H9 (cell line): Measurements from ENCODE around the gene CRB3. TPM values are rescaled to one million over a fixed set of nuclear protein-coding genes. Genes with fewer than 3 reads are reported as not detected.

Experiments used
- DNase-seq: peaks from one replicate; pipeline ENCODE4 v3.0.0-alpha.2; 2017
- H2AFZ ChIP-seq: one replicate; pipeline ENCODE4 v1.6.1; 2013; ENCODE audit warnings: mild to moderate bottlenecking, low read length, control low read depth, moderate library complexity
- H2AK5ac ChIP-seq: 2 replicates; pipeline ENCODE4 v1.6.1; 2013; ENCODE audit warnings: low read length, control low read depth, mixed read lengths; ENCODE audit not compliant: insufficient read length
- H2BK120ac ChIP-seq: one replicate; pipeline ENCODE4 v1.6.1; 2013; ENCODE audit warnings: low read depth, mild to moderate bottlenecking, low read length, control low read depth, inconsistent platforms; ENCODE audit not compliant: poor library complexity, severe bottlenecking
- H2BK12ac ChIP-seq: 2 replicates; pipeline ENCODE4 v1.6.1; 2013; ENCODE audit warnings: low read length, control low read depth, mixed read lengths, low read depth; ENCODE audit not compliant: insufficient read length
- H2BK15ac ChIP-seq: 2 replicates; pipeline ENCODE4 v1.6.1; 2013; ENCODE audit warnings: low read depth, low read length, control low read depth
- H2BK20ac ChIP-seq: one replicate; pipeline ENCODE4 v1.6.1; 2013; ENCODE audit warnings: low read depth, mild to moderate bottlenecking, low read length, control low read depth, inconsistent platforms; ENCODE audit not compliant: poor library complexity, severe bottlenecking
- H2BK5ac ChIP-seq: 2 replicates; pipeline ENCODE4 v1.6.1; 2013; ENCODE audit warnings: low read length, control low read depth, mixed read lengths; ENCODE audit not compliant: insufficient read length
- H3K14ac ChIP-seq: 2 replicates; pipeline ENCODE4 v1.6.1; 2013; ENCODE audit warnings: low read length, control low read depth; ENCODE audit not compliant: insufficient read depth
- H3K18ac ChIP-seq: 2 replicates; pipeline ENCODE4 v1.6.1; 2013; ENCODE audit warnings: low read depth, mild to moderate bottlenecking, mixed read lengths, low read length, control low read depth; ENCODE audit not compliant: insufficient read length
- H3K23ac ChIP-seq: 2 replicates; pipeline ENCODE4 v1.6.1; 2013; ENCODE audit warnings: low read length, control low read depth, mixed read lengths, low read depth; ENCODE audit not compliant: insufficient read length
- H3K23me2 ChIP-seq: 2 replicates; pipeline ENCODE4 v1.6.1; 2013; ENCODE audit warnings: low read depth, mild to moderate bottlenecking, mixed read lengths, low read length, control low read depth; ENCODE audit not compliant: insufficient read length, poor library complexity, severe bottlenecking
- H3K27ac ChIP-seq: 2 replicates; pipeline ENCODE4 v1.5.1; 2013; ENCODE audit warnings: low read length, control low read depth, mixed read lengths, low read depth; ENCODE audit not compliant: insufficient read length
- H3K27me3 ChIP-seq: 2 replicates; pipeline ENCODE4 v1.6.1; 2013; ENCODE audit warnings: low read length, control low read depth, inconsistent platforms; ENCODE audit not compliant: insufficient read depth
- H3K4ac ChIP-seq: 2 replicates; pipeline ENCODE4 v1.6.1; 2013; ENCODE audit warnings: low read depth, mild to moderate bottlenecking, control low read depth, inconsistent platforms, low read length, moderate library complexity
- H3K4me1 ChIP-seq: 2 replicates; pipeline ENCODE4 v1.6.1; 2013; ENCODE audit warnings: low read length, control low read depth, inconsistent platforms; ENCODE audit not compliant: insufficient read depth
- H3K4me2 ChIP-seq: 2 replicates; pipeline ENCODE4 v1.6.1; 2013; ENCODE audit warnings: low read length, control low read depth, mixed read lengths; ENCODE audit not compliant: insufficient read length, insufficient read depth
- H3K56ac ChIP-seq: 2 replicates; pipeline ENCODE4 v1.6.1; 2013; ENCODE audit warnings: low read depth, mild to moderate bottlenecking, mixed read lengths, low read length, control low read depth; ENCODE audit not compliant: insufficient read length
- H3K79me1 ChIP-seq: 2 replicates; pipeline ENCODE4 v1.6.1; 2013; ENCODE audit warnings: low read depth, mild to moderate bottlenecking, moderate library complexity, low read length, control low read depth, inconsistent platforms; ENCODE audit not compliant: insufficient read depth, poor library complexity, severe bottlenecking
- H3K79me2 ChIP-seq: 2 replicates; pipeline ENCODE4 v1.6.1; 2013; ENCODE audit warnings: low read length, control low read depth, inconsistent platforms; ENCODE audit not compliant: insufficient read depth
- H3K9ac ChIP-seq: 2 replicates; pipeline ENCODE4 v1.6.1; 2013; ENCODE audit warnings: low read length, control low read depth, mixed read lengths; ENCODE audit not compliant: insufficient read length; ENCODE audit errors: extremely low read depth
- H3K9me3 ChIP-seq: one replicate; pipeline ENCODE4 v1.6.1; 2013; ENCODE audit warnings: low read depth, low read length, inconsistent platforms; ENCODE audit not compliant: control insufficient read depth
- H3T11ph ChIP-seq: one replicate; pipeline ENCODE4 v1.6.1; 2013; ENCODE audit warnings: mild to moderate bottlenecking, low read length, control low read depth, inconsistent platforms
- H4K20me1 ChIP-seq: one replicate; pipeline ENCODE4 v1.6.1; 2013; ENCODE audit not compliant: control insufficient read depth, insufficient read length, insufficient read depth
- H4K5ac ChIP-seq: 2 replicates; pipeline ENCODE4 v1.6.1; 2013; ENCODE audit warnings: low read depth, mild to moderate bottlenecking, mixed read lengths, low read length, control low read depth; ENCODE audit not compliant: insufficient read length
- H4K8ac ChIP-seq: replicated peaks from 2 replicates; pipeline ENCODE4 v1.6.1; 2013; ENCODE audit warnings: low read length, control low read depth, mixed read lengths, low read depth; ENCODE audit not compliant: insufficient read length
- H4K91ac ChIP-seq: 2 replicates; pipeline ENCODE4 v1.6.1; 2013; ENCODE audit warnings: low read depth, mild to moderate bottlenecking, moderate library complexity, mixed read lengths, low read length, control low read depth; ENCODE audit not compliant: insufficient read length
- H3K27ac Mint-ChIP-seq, 3 experiments: 2 replicates in 2 of 3; 3 replicates in 1 of 3; pipeline ENCODE4 v1.8.0; 2020 to 2021; ENCODE audit warnings: mixed read lengths in 3 of 3, mild to moderate bottlenecking in 1 of 3, moderate library complexity in 1 of 3
- H3K27me3 Mint-ChIP-seq: 2 replicates; pipeline ENCODE4 v1.8.0; 2021; ENCODE audit warnings: low read depth, mild to moderate bottlenecking, moderate library complexity, mixed read lengths
- H3K36me3 Mint-ChIP-seq, 3 experiments: 2 replicates in 2 of 3; 3 replicates in 1 of 3; pipeline ENCODE4 v1.8.0; 2020 to 2021; ENCODE audit warnings: low read depth in 3 of 3, mixed read lengths in 3 of 3; ENCODE audit not compliant: insufficient read depth in 1 of 3
- H3K4me1 Mint-ChIP-seq, 2 experiments: 2 replicates each; pipeline ENCODE4 v1.8.0; 2020; ENCODE audit warnings: mixed read lengths in 2 of 2
- H3K4me3 Mint-ChIP-seq, 2 experiments: 2 replicates in 1 of 2; 3 replicates in 1 of 2; pipeline ENCODE4 v1.8.0; 2020 to 2021; ENCODE audit warnings: mild to moderate bottlenecking in 2 of 2, mixed read lengths in 2 of 2, moderate library complexity in 1 of 2
- H3K9me3 Mint-ChIP-seq, 2 experiments: 2 replicates in 1 of 2; 3 replicates in 1 of 2; pipeline ENCODE4 v1.8.0; 2020; ENCODE audit warnings: mild to moderate bottlenecking in 2 of 2, mixed read lengths in 2 of 2, moderate library complexity in 1 of 2
- WGBS: extraction: QIAGEN DNeasy Blood & Tissue Kit; methylation state at CpG from one replicate; pipeline ENCODE4 v1.1.7; 2013; ENCODE audit warnings: missing lambda C conversion rate, low lambda C conversion rate, mixed read lengths; ENCODE audit not compliant: insufficient read length; ENCODE audit errors: extremely low coverage; 5-methylcytosine and 5-hydroxymethylcytosine counted together
- total RNA-seq: library from RNA; stranded (reverse); gene quantifications from 2 replicates; pipeline ENCODE4 v1.2.1, GENCODE V29; 2021
- TF ChIP-seq, protein P1 (sequence below): fragments of 200-600 bp; sonication (generic); conservative IDR thresholded peaks from 3 replicates; pipeline ENCODE4 v1.8.0; 2021; ENCODE audit warnings: antibody characterized with exemption, mild to moderate bottlenecking

CRB3 gene
- total RNA-seq, 1 experiment from 2014 or later: 32.1 TPM

DNA sequence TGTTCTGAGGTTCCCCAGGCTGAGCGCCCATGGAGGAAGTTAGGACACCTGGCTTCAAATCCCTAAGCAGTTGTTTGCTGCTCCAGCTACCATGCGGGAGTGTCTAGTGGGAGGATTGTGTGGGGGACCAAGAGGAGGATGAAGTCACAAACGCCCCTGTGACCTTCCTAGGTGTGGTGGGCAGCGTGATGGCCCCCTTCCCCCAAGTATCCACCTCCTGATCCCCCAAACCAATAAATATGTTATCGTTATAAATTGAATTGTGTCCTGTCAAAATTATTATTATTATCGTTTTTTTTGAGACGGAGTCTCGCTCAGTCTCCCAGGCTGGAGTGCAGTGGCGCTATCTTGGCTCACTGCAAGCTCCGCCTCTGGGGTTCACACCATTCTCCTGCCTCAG lies 30.4 kb upstream of the CRB3 start, which contains the start of gene SLC25A41:
Gene SLC25A41, minus strand, starts transcription at position 101 of the 400 bp plus-strand sequence. Its CDS starts 70 bp downstream, at position 31.
- H3T11ph ChIP-seq: no peak within 1 kb of the TSS
- H3K9ac ChIP-seq: no peak within 1 kb of the TSS
- no peak within 1 kb of the TSS for H2BK5ac ChIP-seq
- H2AFZ ChIP-seq: no peak within 1 kb of the TSS
- H3K56ac ChIP-seq: no peak within 1 kb of the TSS
- Mint-ChIP-seq H3K9me3 (no peaks in the 10 kb centered on the region; a peak in 2 of 5 replicates), H3K27me3 (peaks cover 26% of the 10 kb centered on the region), H3K4me1 (peaks cover 0 to 5% of the 10 kb centered on the region in 2 experiments; a peak in 1 of 4 replicates), H3K4me3 (no peak within 1 kb of the TSS), H3K36me3 (no peaks in the 10 kb centered on the region), H3K27ac (no peak within 1 kb of the TSS)
- H2AK5ac ChIP-seq: no peak within 1 kb of the TSS
- no peak within 1 kb of the TSS for H2BK120ac ChIP-seq
- H2BK12ac ChIP-seq: no peak within 1 kb of the TSS
- H3K23ac ChIP-seq: no peak within 1 kb of the TSS
- H3K23me2 ChIP-seq: no peaks in the 10 kb centered on the region
- WGBS: no CpG with 5 or more reads among the region's 10 CpGs
- no peaks in the 10 kb centered on the region for H3K79me2 ChIP-seq
- no peak within 1 kb of the TSS for H3K14ac ChIP-seq
- no peak within 1 kb of the TSS for H2BK20ac ChIP-seq
- no peak within 1 kb of the TSS for H4K8ac ChIP-seq
- no peaks in the 10 kb centered on the region for H3K27me3 ChIP-seq
- no peaks in the 10 kb centered on the region for H3K9me3 ChIP-seq
- no peak within 1 kb of the TSS for H3K27ac ChIP-seq
- no peak for DNase-seq
- no peaks in the 10 kb centered on the region for H3K4me1 ChIP-seq
- no peaks in the 10 kb centered on the region for H4K20me1 ChIP-seq
- TF ChIP-seq, protein P1, sequence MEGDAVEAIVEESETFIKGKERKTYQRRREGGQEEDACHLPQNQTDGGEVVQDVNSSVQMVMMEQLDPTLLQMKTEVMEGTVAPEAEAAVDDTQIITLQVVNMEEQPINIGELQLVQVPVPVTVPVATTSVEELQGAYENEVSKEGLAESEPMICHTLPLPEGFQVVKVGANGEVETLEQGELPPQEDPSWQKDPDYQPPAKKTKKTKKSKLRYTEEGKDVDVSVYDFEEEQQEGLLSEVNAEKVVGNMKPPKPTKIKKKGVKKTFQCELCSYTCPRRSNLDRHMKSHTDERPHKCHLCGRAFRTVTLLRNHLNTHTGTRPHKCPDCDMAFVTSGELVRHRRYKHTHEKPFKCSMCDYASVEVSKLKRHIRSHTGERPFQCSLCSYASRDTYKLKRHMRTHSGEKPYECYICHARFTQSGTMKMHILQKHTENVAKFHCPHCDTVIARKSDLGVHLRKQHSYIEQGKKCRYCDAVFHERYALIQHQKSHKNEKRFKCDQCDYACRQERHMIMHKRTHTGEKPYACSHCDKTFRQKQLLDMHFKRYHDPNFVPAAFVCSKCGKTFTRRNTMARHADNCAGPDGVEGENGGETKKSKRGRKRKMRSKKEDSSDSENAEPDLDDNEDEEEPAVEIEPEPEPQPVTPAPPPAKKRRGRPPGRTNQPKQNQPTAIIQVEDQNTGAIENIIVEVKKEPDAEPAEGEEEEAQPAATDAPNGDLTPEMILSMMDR: no peak
- H3K18ac ChIP-seq: no peak within 1 kb of the TSS
- H3K79me1 ChIP-seq: no peaks in the 10 kb centered on the region
- no peak within 1 kb of the TSS for H3K4me2 ChIP-seq
- H4K5ac ChIP-seq: no peak within 1 kb of the TSS
- H4K91ac ChIP-seq: no peak within 1 kb of the TSS
- no peak within 1 kb of the TSS for H2BK15ac ChIP-seq
- H3K4ac ChIP-seq: no peak within 1 kb of the TSS
